Suprapubic skin (tissue), 4 donors: Measurements from ENCODE around the gene ELL.

Experiments used
- POLR2A ChIP-seq, 2 donors: fragments of 450-650 bp; IDR thresholded peaks; one replicate each; pipeline ENCODE4 v1.6.1; 2017; ENCODE audit warnings: antibody characterized with exemption in 2 of 2, mild to moderate bottlenecking in 2 of 2, moderate library complexity in 2 of 2
- POLR2AphosphoS5 ChIP-seq, 3 donors: sonication (generic); formaldehyde crosslinking; IDR thresholded peaks; one replicate each; pipeline ENCODE4 v1.6.1; 2017; ENCODE audit warnings: antibody characterized with exemption in 3 of 3
- TF ChIP-seq, protein P1 (sequence below), 2 donors: fragments of 200-600 bp in 1 of 2; fragments of 450-650 bp in 1 of 2; sonication (generic) in 1 of 2; IDR thresholded peaks; one replicate each; pipeline ENCODE4 v1.5.1; 2016 to 2019; ENCODE audit warnings: antibody characterized with exemption in 2 of 2, mild to moderate bottlenecking in 1 of 2, moderate library complexity in 1 of 2

DNA sequence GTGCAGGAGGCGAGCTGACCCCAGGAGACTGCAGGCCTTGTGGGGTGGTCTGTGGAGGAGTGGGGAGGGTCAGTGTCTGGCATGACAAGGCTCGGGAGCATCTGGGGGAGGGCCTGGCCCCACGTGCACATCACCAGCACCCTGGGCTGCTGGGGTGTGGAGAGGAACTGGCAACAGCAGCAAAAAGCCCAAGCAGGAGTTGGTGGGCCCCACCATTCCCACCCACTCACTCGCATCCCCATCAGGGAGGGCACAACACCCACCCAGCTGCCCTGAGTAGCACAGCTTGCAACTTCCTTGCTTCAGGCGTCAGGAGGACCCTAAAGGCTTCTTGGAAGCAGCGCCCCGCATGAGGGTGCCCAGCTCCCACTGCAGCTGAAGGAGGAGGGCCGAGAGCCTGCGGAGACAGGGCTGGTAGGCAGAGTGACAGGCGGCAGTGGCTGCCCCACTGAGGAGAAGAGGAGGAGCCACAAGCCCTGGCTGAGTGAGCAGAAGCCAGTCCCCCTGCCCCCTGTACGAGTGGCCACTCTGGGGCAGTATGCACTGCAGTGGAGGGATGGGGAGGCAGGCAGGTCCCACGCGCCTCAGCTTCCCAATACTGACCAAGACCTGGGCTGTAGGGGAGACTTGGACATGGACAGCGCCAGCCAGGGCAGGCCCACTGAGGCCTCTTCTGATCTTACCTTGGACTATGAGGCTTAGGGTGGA lies 26.5 kb downstream of the ELL start:
- TF ChIP-seq POLR2A (IDR thresholded peaks at IDR 0.05) (no peak), POLR2AphosphoS5 (IDR thresholded peaks at IDR 0.05) (no peak)
- TF ChIP-seq, protein P1, sequence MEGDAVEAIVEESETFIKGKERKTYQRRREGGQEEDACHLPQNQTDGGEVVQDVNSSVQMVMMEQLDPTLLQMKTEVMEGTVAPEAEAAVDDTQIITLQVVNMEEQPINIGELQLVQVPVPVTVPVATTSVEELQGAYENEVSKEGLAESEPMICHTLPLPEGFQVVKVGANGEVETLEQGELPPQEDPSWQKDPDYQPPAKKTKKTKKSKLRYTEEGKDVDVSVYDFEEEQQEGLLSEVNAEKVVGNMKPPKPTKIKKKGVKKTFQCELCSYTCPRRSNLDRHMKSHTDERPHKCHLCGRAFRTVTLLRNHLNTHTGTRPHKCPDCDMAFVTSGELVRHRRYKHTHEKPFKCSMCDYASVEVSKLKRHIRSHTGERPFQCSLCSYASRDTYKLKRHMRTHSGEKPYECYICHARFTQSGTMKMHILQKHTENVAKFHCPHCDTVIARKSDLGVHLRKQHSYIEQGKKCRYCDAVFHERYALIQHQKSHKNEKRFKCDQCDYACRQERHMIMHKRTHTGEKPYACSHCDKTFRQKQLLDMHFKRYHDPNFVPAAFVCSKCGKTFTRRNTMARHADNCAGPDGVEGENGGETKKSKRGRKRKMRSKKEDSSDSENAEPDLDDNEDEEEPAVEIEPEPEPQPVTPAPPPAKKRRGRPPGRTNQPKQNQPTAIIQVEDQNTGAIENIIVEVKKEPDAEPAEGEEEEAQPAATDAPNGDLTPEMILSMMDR (IDR thresholded peaks at IDR 0.05) = no peak
